ENCODE results near the gene BMP7.

DNA sequence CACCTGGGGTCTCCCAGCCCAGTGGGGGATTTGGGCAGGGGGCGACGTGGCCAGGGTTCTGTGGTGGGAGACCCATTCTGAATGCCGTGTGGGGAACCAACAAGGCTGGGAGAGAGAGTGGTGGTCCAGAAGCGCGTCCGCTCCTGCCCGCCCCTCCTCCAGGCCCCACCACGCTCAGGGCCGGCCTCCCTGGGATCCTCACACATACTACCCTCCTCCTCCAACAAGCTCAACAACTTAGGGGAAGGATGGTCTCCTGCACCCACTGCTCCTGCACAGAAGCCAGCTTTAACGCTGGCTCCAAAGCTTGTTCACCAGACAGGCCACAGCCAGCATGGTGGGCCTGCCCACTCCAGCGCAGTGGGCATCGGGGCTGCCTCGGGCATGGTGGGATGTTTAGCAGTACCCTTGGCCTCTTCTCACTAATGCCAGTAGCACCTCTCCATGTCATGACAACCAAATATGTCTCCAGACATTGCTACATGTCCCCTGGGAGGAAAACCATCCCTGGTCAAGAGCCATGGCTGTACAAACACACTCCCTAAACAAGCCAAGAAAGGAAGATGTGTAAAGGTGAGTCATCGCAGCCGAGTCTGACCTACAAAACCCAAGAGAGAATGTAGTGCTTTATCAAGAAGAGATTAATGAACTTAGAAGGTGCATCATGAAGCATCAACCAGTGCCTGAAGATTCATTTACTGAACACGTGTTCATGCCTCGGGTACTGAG, 75.7 kb downstream of the BMP7 start:
- TF ChIP-seq, protein P1, sequence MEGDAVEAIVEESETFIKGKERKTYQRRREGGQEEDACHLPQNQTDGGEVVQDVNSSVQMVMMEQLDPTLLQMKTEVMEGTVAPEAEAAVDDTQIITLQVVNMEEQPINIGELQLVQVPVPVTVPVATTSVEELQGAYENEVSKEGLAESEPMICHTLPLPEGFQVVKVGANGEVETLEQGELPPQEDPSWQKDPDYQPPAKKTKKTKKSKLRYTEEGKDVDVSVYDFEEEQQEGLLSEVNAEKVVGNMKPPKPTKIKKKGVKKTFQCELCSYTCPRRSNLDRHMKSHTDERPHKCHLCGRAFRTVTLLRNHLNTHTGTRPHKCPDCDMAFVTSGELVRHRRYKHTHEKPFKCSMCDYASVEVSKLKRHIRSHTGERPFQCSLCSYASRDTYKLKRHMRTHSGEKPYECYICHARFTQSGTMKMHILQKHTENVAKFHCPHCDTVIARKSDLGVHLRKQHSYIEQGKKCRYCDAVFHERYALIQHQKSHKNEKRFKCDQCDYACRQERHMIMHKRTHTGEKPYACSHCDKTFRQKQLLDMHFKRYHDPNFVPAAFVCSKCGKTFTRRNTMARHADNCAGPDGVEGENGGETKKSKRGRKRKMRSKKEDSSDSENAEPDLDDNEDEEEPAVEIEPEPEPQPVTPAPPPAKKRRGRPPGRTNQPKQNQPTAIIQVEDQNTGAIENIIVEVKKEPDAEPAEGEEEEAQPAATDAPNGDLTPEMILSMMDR (IDR thresholded peaks at IDR 0.05), result no peak
- TF ChIP-seq POLR2A (IDR thresholded peaks at IDR 0.05), result no peak

Data from thyroid gland (tissue), 4 donors.